Tibial artery (tissue), 4 donors: Measurements from ENCODE around the gene ZBTB48.
A peak's percentile ranks its signal among the peaks of the same experiment; 100 is the strongest.

ENCODE experiments used
- DNase-seq, 2 donors: peaks; one replicate each; pipeline ENCODE4 v3.0.0-alpha.2; 2019
- H3K27ac ChIP-seq, 2 donors: fragments of 200-600 bp; sonication (generic) in 1 of 2; 1 replicate in 1 of 2; 2 replicates in 1 of 2; pipeline ENCODE4 v1.5.1; 2018 to 2019; ENCODE audit warnings: mild to moderate bottlenecking in 1 of 2
- H3K27me3 ChIP-seq, 2 donors: fragments of 200-600 bp; sonication (generic) in 1 of 2; one replicate each; pipeline versions ENCODE4 v1.5.1 to v1.6.0; 2016 to 2019
- H3K36me3 ChIP-seq, 3 donors: fragments of 200-600 bp; sonication (generic) in 2 of 3; one replicate each; pipeline ENCODE4 v1.5.1; 2016 to 2019; ENCODE audit warnings: mild to moderate bottlenecking in 2 of 3
- H3K4me1 ChIP-seq, 4 donors: fragments of 200-600 bp; sonication (generic) in 2 of 4; 1 replicate in 3 of 4; 2 replicates in 1 of 4; pipeline ENCODE4 v1.5.1; 2016 to 2019
- H3K4me3 ChIP-seq, 2 donors: fragments of 200-600 bp; sonication (generic) in 1 of 2; 1 replicate in 1 of 2; 2 replicates in 1 of 2; pipeline ENCODE4 v1.5.1; 2018 to 2019; ENCODE audit warnings: mild to moderate bottlenecking in 2 of 2
- H3K9me3 ChIP-seq, 3 donors: fragments of 200-600 bp; sonication (generic) in 1 of 3; one replicate each; pipeline ENCODE4 v1.5.1; 2016 to 2019
- intact Hi-C: fragments of 100-400 bp; cut with DNase I; formaldehyde crosslinking; loops from one replicate; pipeline ENCODE4 v1.15.0; 2023; ENCODE audit warnings: low total_unique reads
- TF ChIP-seq, protein P1 (sequence below), 2 experiments: fragments of 200-600 bp in 1 of 2; fragments of 450-650 bp in 1 of 2; IDR thresholded peaks; one replicate each; pipeline ENCODE4 v1.5.1; 2017 to 2019; ENCODE audit warnings: antibody characterized with exemption in 2 of 2, mild to moderate bottlenecking in 1 of 2, moderate library complexity in 1 of 2

Gene ZBTB48

DNA sequence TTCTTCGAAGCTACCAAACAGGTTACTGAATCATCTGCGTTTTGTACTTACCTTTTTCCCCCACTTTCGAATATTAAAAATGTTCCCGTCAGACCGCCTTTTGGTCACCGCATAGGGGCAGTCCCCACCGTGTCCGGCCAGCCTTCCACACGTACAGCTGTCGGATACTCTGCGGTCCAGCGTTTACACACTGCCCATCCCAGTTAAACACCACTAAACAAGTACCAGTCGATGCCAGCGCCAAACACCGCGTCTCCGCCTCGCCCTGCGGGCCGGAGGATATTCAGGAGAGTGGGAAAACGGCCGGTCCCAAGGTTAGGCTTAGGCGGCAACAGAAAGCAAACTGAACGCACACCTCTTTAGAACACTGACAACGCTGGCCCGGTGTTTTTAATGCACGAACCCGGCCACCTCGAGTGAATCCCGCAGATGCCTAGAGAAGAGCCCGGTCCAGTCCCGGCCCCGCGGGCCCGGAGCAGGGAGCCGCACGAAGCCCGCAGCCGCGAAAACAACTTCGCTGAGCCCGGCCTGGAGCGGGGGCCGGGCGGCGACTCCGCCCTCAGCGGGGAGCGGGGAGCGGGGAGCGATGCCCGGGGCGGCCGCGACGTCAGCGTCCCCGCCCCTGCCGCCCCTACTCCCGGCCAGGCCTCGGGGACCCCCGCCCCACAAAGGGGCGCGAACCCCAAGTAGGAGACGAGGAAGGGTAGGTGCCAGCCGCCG, 33.0 kb downstream of the ZBTB48 start:
- Histone ChIP-seq H3K36me3 (peaks cover 0 to 7% (median 0%) of the 10 kb centered on the region in 3 donors), H3K27ac (peak overlapping the region; percentile 92 to 98), H3K27me3 (no peaks in the 10 kb centered on the region), H3K4me1 (peaks cover 0 to 57% (median 23%) of the 10 kb centered on the region in 4 donors), H3K9me3 (no peaks in the 10 kb centered on the region), H3K4me3 (peak overlapping the region; percentile 95 to 100)
- DNase-seq = peak; percentile 46 to 80
- intact Hi-C loops = no loop called here
- TF ChIP-seq, protein P1, sequence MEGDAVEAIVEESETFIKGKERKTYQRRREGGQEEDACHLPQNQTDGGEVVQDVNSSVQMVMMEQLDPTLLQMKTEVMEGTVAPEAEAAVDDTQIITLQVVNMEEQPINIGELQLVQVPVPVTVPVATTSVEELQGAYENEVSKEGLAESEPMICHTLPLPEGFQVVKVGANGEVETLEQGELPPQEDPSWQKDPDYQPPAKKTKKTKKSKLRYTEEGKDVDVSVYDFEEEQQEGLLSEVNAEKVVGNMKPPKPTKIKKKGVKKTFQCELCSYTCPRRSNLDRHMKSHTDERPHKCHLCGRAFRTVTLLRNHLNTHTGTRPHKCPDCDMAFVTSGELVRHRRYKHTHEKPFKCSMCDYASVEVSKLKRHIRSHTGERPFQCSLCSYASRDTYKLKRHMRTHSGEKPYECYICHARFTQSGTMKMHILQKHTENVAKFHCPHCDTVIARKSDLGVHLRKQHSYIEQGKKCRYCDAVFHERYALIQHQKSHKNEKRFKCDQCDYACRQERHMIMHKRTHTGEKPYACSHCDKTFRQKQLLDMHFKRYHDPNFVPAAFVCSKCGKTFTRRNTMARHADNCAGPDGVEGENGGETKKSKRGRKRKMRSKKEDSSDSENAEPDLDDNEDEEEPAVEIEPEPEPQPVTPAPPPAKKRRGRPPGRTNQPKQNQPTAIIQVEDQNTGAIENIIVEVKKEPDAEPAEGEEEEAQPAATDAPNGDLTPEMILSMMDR (IDR thresholded peaks at IDR 0.05) = no peak

DNA sequence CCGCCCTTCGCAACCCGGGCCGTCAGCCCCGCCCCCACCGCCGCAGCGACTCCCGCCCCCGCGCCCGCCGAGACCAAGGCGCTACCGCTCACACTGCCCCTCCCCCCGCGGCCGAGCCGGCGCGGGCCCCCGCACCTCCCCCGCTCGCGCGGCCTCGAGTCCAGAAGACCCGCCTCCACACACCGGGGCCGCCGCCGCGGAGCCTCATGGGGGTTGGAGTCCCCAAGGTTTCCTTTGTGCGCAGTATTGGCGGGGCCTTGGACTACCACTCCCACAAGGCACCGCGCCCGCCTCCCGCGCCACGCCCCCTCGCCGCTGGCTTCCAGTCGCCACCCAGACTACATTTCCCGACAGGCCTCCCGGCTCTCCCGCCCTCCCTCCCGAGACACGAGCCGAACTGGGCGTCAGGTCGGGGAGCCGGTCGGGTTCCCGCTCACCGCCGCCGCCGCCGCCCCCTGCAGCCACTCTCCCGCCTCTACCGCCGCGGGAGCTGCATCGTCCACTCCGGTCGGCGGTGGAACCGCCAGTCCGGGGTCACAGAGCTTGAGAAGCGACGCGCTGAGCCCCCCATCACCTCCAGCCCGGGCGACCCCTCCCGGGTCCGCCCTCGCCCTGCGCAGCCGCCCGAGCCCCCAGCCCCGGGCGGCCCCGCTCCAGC, 33.7 kb downstream of the ZBTB48 start, which contains the start of gene PHF13:
PHF13 (plus strand) TSS at position 371 of the 658 bp plus-strand sequence. CDS start 336 bp downstream, outside the sequence.
- intact Hi-C loops = no loop called here
- Histone ChIP-seq H3K4me3 (peak within 1 kb of the TSS; percentile 95 to 100), H3K27me3 (no peaks in the 10 kb centered on the region), H3K9me3 (no peaks in the 10 kb centered on the region), H3K27ac (peak within 1 kb of the TSS; percentile 98 to 99), H3K4me1 (peaks cover 0 to 50% (median 23%) of the 10 kb centered on the region in 4 donors), H3K36me3 (peaks cover 0 to 13% (median 4%) of the 10 kb centered on the region in 3 donors)
- TF ChIP-seq, protein P1 (IDR thresholded peaks at IDR 0.05) = no peak
- DNase-seq = peak; percentile 99 to 100

DNA sequence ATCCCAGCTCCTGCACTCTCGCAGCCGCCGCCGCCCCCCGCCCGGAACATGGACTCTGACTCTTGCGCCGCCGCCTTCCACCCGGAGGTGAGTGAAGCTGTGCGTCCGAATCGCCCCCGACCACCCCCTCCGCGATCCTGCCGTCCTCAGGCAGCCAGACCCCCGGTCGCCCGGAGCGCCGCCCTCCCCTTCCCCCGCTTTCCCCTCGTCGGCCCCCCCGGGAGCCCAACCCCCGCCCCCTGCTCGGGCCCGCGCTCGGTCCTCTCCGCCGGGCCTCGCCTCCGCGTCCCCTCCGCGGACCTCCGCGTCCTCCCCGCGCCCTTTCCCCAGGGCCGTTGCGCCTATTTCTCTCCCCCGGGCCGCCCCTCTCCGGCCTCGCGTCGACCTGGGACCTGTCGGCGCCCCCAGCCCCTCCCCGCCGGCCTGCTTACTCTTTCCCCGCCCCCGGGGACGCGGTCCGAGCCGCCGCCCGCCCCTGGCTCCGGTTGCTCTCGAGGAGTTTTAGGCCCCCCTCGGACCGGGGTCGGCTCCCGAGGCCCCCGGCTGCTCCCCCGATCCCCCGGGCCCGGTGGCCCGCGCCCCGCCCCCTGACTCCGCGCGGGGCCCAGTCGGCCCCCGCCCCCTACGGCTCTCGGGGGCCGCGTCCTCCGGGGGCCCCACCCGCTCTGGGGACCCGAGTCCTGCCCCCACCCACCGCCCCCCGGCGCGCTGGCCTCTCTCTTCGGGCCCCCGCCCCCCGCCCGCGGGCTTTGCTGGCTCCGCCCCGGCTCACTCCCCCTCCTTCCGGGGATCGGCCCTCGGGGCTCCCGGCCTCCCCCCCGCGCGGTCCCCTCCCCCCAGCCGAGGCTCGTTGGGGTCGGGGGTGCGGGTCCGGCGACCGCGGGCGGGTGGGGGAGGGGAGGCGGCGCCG, 34.5 kb downstream of the ZBTB48 start:
- peak; percentile 59 to 79 for DNase-seq

DNA sequence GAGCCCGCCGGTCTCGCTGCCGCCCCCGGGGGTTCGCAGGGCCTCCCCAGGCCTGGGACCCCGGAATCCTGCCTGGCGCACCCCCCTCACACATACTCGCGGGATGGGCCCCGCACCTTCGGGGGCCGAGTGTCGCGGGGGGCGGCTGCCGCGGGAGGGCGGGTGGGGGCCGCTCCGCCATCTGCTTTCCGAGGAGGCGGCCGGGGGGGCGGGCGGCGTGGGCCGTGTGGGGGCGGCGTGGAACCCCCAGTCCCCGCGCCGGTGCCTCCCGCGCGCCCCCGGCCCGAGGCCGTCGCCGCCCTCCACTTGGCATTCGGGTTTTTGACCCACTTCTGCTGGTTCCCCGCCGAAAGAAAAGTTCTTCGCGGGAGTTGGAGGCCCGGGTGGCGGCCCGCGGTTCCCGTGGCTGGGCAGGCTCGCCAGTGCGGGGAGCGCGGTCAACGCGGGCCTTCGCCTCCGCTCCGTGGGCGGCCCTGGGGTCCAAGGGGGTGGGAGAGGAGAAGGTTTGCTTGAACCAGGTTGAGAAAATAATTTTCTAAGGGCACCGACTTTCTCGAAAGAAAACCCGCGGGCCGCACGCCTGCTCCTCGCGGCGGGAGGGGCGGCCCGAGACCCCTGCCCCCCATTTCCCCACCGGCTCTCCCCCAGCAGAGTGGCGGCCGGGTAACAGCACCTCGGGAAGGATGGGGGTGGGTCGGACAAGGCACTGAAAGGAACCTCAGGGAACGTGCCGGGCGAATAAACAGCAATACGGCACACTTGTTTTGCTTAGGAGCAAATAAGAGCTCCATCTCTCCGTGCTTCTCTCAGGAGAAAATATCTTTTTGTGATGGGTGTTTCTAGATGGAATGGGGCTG, 35.4 kb downstream of the ZBTB48 start:
- intact Hi-C loops = no loop called here
- no peak for DNase-seq
- Histone ChIP-seq H3K4me3 (peak overlapping the region; percentile 95 to 100), H3K27me3 (no peaks in the 10 kb centered on the region), H3K36me3 (peaks cover 8 to 26% (median 17%) of the 10 kb centered on the region in 3 donors), H3K4me1 (peaks cover 0 to 35% (median 18%) of the 10 kb centered on the region in 4 donors), H3K9me3 (no peaks in the 10 kb centered on the region), H3K27ac (peak overlapping the region; percentile 98 to 99)
- TF ChIP-seq, protein P1 (IDR thresholded peaks at IDR 0.05) = no peak

More for the DNA sequence above, 34.5 kb downstream of the ZBTB48 start:
- peaks cover 0 to 44% (median 22%) of the 10 kb centered on the region in 4 donors for H3K4me1 ChIP-seq
- TF ChIP-seq, protein P1 (IDR thresholded peaks at IDR 0.05) = no peak
- no peaks in the 10 kb centered on the region for H3K27me3 ChIP-seq
- peak overlapping the region; percentile 95 to 100 for H3K4me3 ChIP-seq
- intact Hi-C loops = no loop called here
- H3K27ac ChIP-seq = peak overlapping the region; percentile 98 to 99
- peaks cover 0 to 17% (median 8%) of the 10 kb centered on the region in 3 donors for H3K36me3 ChIP-seq
- H3K9me3 ChIP-seq = no peaks in the 10 kb centered on the region
